Measurements from ENCODE around the gene IQSEC3.
"Not testable (repeated sequence)": the region's sequence is repeated elsewhere in the genome, so short reads cannot be mapped to it uniquely, and the experiment has no call there.

IQSEC3 gene

GRCh38 chr12:111699-112493, 45.3 kb downstream of the IQSEC3 start:
- no peak for DNase-seq (ENCODE audit: low read depth in 2 of 2)

- DNase-seq (ENCODE audit: low read depth in 2 of 2), result no peak
These were observed 46.8 kb downstream of the IQSEC3 start for GRCh38 chr12:113347-113746.

GRCh38 chr12:114626-115211, 48.2 kb downstream of the IQSEC3 start:
- DNase-seq (ENCODE audit: low read depth in 2 of 2), result no peak

GRCh38 chr12:115518-115917, 49.0 kb downstream of the IQSEC3 start:
- DNase-seq (ENCODE audit: low read depth in 2 of 2), result no peak

- DNase-seq (ENCODE audit: low read depth in 2 of 2), result no peak
These were observed 49.7 kb downstream of the IQSEC3 start for GRCh38 chr12:115960-116915.

GRCh38 chr12:117311-117710, 50.7 kb downstream of the IQSEC3 start:
- DNase-seq (ENCODE audit: low read depth in 2 of 2), result no peak

- no peak for DNase-seq (ENCODE audit: low read depth in 2 of 2)
These were observed 51.3 kb downstream of the IQSEC3 start for GRCh38 chr12:117816-118345.

- no peak for DNase-seq (ENCODE audit: low read depth in 2 of 2)
These were observed 52.0 kb downstream of the IQSEC3 start for GRCh38 chr12:118591-118990.

GRCh38 chr12:120951-121350, 54.4 kb downstream of the IQSEC3 start:
- no peak for DNase-seq (ENCODE audit: low read depth in 2 of 2)

- no peak for DNase-seq (ENCODE audit: low read depth in 2 of 2)
These were observed 55.1 kb downstream of the IQSEC3 start for GRCh38 chr12:121647-122046.

GRCh38 chr12:125075-125474, 58.5 kb downstream of the IQSEC3 start:
- DNase-seq (ENCODE audit: low read depth in 2 of 2), result no peak

- no peak for DNase-seq (ENCODE audit: low read depth in 2 of 2)
These were observed 59.0 kb downstream of the IQSEC3 start for GRCh38 chr12:125566-125965.

GRCh38 chr12:128079-128478, 61.5 kb downstream of the IQSEC3 start:
- DNase-seq (ENCODE audit: low read depth in 2 of 2), result no peak

- DNase-seq (ENCODE audit: low read depth in 2 of 2), result no peak
These were observed 62.4 kb downstream of the IQSEC3 start for GRCh38 chr12:129001-129400.

GRCh38 chr12:130519-130918, 64.0 kb downstream of the IQSEC3 start:
- DNase-seq (ENCODE audit: low read depth in 2 of 2), result no peak

- DNase-seq (ENCODE audit: low read depth in 2 of 2), result no peak
These were observed 64.4 kb downstream of the IQSEC3 start for GRCh38 chr12:131008-131407.

- DNase-seq (ENCODE audit: low read depth in 2 of 2), result no peak
These were observed 65.3 kb downstream of the IQSEC3 start for GRCh38 chr12:131732-132495.

GRCh38 chr12:133616-134232, 67.2 kb downstream of the IQSEC3 start:
- DNase-seq (ENCODE audit: low read depth in 2 of 2), result not testable (repeated sequence)

- DNase-seq (ENCODE audit: low read depth in 2 of 2), result no peak
These were observed 68.6 kb downstream of the IQSEC3 start for GRCh38 chr12:135138-135537.

- DNase-seq (ENCODE audit: low read depth in 2 of 2), result no peak
These were observed 71.8 kb downstream of the IQSEC3 start for GRCh38 chr12:138171-138897.

Measured in fibroblast of skin of left biceps (primary cell).